ENCODE measurements around the gene KCNG4.

The KCNG4 gene

DNA sequence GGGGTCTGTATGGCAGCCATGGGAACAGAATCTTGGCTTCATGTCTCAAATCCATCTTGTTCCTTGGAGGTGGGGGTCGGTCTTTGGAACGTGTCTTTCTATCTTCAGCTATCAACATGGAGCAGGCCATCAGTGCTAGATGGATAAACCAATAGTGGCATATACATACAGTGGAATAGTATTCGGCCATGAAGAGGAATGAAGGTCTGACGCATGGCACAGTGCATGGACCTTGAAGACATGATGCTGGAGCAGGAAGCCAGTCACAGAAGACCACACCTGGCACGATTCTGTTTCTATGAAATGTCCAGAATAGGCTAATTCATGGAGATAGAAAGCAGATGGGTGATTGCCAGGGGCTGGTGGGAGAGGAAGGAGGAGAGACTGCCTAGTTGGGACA, 7.8 kb downstream of the KCNG4 start:
- Histone ChIP-seq H3K9me3 (no peaks in the 10 kb centered on the region), H3K36me3 (no peaks in the 10 kb centered on the region), H3K4me1 (peaks cover 7 to 16% (median 16%) of the 10 kb centered on the region in 4 donors), H3K27ac (no peak overlapping the region), H3K4me3 (no peak overlapping the region), H3K27me3 (peaks cover 0 to 5% of the 10 kb centered on the region in 2 donors)
- intact Hi-C loops (cut with DNase I; ENCODE audit: low total_unique reads) = no loop called here
- TF ChIP-seq, protein P1, sequence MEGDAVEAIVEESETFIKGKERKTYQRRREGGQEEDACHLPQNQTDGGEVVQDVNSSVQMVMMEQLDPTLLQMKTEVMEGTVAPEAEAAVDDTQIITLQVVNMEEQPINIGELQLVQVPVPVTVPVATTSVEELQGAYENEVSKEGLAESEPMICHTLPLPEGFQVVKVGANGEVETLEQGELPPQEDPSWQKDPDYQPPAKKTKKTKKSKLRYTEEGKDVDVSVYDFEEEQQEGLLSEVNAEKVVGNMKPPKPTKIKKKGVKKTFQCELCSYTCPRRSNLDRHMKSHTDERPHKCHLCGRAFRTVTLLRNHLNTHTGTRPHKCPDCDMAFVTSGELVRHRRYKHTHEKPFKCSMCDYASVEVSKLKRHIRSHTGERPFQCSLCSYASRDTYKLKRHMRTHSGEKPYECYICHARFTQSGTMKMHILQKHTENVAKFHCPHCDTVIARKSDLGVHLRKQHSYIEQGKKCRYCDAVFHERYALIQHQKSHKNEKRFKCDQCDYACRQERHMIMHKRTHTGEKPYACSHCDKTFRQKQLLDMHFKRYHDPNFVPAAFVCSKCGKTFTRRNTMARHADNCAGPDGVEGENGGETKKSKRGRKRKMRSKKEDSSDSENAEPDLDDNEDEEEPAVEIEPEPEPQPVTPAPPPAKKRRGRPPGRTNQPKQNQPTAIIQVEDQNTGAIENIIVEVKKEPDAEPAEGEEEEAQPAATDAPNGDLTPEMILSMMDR (IDR thresholded peaks at IDR 0.05) = no peak
- no peak for DNase-seq

DNA sequence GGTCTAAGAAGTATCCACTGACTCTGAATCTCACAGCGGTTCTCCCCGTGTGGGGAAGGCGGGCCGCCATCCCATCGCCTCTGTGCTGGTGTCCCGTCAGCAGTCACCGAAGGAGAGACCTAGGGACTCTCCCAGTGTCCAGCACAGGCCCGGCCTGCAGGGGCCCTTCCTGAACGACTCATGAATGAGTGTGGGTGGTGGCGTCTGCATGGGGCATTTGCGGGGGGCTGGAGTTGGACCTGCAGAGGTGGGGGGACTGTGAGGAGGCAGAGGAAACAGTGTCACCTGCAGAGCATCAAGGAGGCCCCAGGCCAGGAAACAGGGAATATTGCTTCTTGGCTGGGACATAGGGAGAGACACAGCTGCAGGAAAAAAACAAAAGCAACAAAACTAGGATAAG, 10.3 kb downstream of the KCNG4 start:
- Histone ChIP-seq H3K27me3 (no peaks in the 10 kb centered on the region), H3K9me3 (no peaks in the 10 kb centered on the region), H3K4me1 (peaks cover 7 to 16% (median 16%) of the 10 kb centered on the region in 4 donors), H3K27ac (peak overlapping the region in 1 of 2 donors; percentile 79), H3K4me3 (no peak overlapping the region), H3K36me3 (no peaks in the 10 kb centered on the region)
- intact Hi-C loops (cut with DNase I; ENCODE audit: low total_unique reads) = no loop called here
- TF ChIP-seq, protein P1 (IDR thresholded peaks at IDR 0.05) = no peak
- no peak for DNase-seq

DNA sequence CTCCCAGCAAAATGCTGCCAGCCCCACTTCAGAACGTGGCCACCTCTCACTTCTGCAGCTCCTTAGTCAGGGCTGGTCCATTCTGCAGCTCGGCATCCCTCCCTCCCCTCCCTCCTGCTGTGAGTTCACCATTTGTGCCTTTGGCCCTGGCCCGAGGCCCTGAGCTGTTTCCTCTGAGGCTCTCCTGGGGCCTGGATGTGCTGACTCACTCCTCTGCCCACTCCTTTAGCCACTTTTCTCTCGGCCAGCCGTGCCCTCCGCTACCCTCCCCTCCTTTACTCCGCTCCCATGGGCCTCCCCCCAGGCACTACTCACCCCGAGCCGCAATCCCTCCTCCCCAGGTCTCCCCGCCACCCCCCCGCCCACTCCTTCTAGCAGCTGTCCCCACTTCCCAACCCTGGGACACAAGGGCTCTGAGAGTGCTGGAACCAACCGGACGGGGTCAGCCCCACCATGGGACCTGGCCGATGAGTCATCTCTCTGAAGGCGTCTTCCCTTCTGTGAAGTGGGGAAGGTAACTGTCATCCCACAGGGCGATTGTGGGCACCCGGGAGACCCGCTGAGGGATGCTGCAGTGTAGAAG, 11.5 kb downstream of the KCNG4 start:
- DNase-seq = peak; percentile 86 to 93
- Histone ChIP-seq H3K36me3 (no peaks in the 10 kb centered on the region), H3K27me3 (no peaks in the 10 kb centered on the region), H3K4me1 (peaks cover 7 to 16% (median 16%) of the 10 kb centered on the region in 4 donors), H3K9me3 (no peaks in the 10 kb centered on the region), H3K4me3 (peak overlapping the region in 1 of 2 donors; percentile 31), H3K27ac (peak overlapping the region; percentile 75 to 79)
- intact Hi-C loops (cut with DNase I; ENCODE audit: low total_unique reads) = no loop called here
- TF ChIP-seq, protein P1 (IDR thresholded peaks at IDR 0.05) = no peak

DNA sequence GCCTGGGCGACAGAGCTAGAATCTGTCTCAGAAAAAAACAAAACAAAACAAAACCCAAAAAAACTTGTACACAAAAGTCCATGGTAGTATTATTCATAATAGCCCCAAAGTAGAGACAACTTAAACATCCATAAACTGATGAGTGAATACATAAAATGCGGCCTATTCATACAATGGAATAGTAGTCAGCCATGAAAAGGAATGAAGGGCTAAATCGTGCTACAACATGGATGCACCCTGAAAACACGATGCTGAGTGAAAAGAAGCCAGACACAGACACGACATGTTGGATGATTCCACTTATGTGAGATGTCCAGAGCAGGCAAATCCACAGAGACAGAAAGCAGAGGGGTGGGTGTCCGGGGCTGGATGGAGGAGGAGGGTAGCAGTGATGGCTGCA, 12.3 kb downstream of the KCNG4 start:
- intact Hi-C loops (cut with DNase I; ENCODE audit: low total_unique reads) = no loop called here

DNA sequence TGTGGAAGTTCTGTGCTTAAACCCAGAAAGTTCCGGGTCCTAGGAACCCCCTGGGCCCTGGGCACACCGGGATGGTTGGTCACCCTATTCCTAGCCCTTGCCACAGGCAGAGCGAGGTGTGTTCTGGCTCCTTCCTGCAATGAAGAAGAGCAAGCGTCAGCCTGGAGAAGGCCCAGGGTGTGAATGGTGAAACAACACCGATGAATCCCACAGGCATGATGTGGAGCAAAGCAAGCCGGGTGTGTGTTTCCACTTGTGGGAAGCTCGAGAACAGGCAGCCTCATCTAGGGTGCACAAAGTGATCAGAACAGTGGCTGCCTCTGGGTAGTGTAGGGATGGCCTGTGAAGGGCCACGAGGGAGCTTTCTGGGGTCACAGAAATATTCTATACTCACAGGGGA, 13.8 kb downstream of the KCNG4 start:
- H3K9me3 ChIP-seq = no peaks in the 10 kb centered on the region
- H3K27ac ChIP-seq = no peak overlapping the region
- intact Hi-C loops (cut with DNase I; ENCODE audit: low total_unique reads) = no loop called here
- no peaks in the 10 kb centered on the region for H3K36me3 ChIP-seq
- no peak for DNase-seq
- H3K27me3 ChIP-seq = peaks cover 0 to 3% of the 10 kb centered on the region in 2 donors
- TF ChIP-seq, protein P1 (IDR thresholded peaks at IDR 0.05) = no peak
- peaks cover 7 to 16% (median 16%) of the 10 kb centered on the region in 4 donors for H3K4me1 ChIP-seq
- H3K4me3 ChIP-seq = no peak overlapping the region

More for the DNA sequence above, 12.3 kb downstream of the KCNG4 start:
- no peaks in the 10 kb centered on the region for H3K9me3 ChIP-seq
- peak overlapping the region in 1 of 2 donors; percentile 79 for H3K27ac ChIP-seq
- H3K4me1 ChIP-seq = peaks cover 7 to 16% (median 16%) of the 10 kb centered on the region in 4 donors
- no peaks in the 10 kb centered on the region for H3K27me3 ChIP-seq
- TF ChIP-seq, protein P1 (IDR thresholded peaks at IDR 0.05) = no peak
- no peak overlapping the region for H3K4me3 ChIP-seq
- no peaks in the 10 kb centered on the region for H3K36me3 ChIP-seq
- no peak for DNase-seq

Data from tibial artery (tissue), 4 donors.